Measurements from ENCODE around the gene KCNG2. TPM values are rescaled to one million over a fixed set of nuclear protein-coding genes. Genes with fewer than 3 reads are reported as not detected.

Gene KCNG2
- total RNA-seq, 1 donor from 2014 or later = not detected

DNA sequence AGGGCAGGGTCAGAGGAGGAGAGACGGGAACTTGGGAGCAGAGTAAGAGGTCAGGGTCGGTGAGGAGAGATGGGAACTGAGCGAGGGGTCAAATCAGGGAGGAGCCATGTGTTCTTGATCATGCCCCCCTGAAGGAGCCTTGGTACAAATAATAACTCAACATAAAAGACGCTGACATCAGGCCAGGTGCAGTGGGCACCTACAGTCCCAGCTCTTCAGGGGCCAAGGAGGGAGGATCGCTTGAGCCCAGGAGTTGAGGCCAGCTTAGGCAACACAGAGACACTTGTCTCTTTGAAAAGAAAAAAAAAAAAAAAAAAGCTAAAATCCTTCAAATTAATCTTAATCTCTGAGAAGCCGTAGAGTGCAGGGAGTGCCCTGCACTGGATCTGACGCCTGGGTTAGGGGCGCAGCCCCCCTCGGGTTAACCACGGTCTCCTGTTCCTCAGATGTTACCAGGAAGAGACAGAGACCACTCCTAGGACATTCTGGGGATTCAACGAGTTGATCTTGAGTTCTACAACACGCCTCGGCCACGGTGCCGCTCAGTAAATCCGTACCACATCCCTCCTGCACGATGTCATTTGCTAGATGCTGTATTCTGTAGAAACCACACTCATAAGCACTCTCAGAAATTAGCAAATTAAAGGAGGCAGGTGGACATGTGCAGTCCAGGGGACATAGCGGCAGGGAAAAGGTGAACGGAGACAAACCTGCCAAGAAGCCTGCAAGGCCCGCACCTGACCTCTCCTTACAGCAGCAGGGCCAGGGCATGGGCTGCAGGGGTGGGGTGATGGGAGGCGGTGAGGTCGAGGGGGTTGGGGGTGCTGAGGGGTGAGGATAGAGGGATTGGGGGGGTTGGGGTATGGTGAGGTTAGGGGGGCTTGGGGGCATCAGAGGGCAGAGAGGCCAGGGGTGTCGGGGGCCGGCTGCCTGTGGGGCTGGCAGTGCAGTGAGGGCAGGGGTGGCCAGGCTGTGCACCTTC, 124.5 kb downstream of the KCNG2 start:
- ChIA-PET POLR2A (no interaction called here), CTCF (no interaction called here)
- H3K9me3 Mint-ChIP-seq = peaks cover 3% of the 10 kb centered on the region
- H3K4me3 Mint-ChIP-seq = no peak overlapping the region
- no peaks in the 10 kb centered on the region for H3K27me3 Mint-ChIP-seq
- intact Hi-C loops (cut with micrococcal nuclease) = no loop called here
- DNase-seq (no peak), ATAC-seq (ENCODE audit: low read depth) (no peak)
- TF ChIP-seq, protein P1, sequence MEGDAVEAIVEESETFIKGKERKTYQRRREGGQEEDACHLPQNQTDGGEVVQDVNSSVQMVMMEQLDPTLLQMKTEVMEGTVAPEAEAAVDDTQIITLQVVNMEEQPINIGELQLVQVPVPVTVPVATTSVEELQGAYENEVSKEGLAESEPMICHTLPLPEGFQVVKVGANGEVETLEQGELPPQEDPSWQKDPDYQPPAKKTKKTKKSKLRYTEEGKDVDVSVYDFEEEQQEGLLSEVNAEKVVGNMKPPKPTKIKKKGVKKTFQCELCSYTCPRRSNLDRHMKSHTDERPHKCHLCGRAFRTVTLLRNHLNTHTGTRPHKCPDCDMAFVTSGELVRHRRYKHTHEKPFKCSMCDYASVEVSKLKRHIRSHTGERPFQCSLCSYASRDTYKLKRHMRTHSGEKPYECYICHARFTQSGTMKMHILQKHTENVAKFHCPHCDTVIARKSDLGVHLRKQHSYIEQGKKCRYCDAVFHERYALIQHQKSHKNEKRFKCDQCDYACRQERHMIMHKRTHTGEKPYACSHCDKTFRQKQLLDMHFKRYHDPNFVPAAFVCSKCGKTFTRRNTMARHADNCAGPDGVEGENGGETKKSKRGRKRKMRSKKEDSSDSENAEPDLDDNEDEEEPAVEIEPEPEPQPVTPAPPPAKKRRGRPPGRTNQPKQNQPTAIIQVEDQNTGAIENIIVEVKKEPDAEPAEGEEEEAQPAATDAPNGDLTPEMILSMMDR (IDR thresholded peaks at IDR 0.05) = no peak
- no peak overlapping the region for H3K27ac Mint-ChIP-seq
- H3K36me3 Mint-ChIP-seq (ENCODE audit: low read depth) = peaks cover 59% of the 10 kb centered on the region
- H3K4me1 Mint-ChIP-seq = no peaks in the 10 kb centered on the region

DNA sequence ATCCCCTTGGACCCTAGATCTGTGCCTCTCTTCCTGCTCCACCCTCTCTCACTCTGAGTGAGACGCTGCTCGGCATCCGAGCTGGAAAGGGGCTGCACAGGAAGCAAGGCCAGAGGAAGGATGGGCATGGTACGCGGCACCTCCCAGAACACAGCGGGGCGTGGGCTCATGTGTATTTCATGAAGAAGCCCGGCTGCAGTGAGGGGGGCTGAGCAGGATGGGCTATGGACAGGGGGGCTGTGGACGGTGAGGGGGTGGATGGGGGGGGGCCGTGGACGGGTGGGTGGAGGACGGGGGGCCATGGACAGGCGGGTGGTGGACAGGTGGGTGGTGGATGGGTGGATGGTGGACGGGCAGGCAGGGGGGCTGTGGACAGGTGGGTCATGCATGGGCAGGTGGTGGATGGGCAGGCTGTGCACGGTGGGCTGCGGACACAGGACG, 125.3 kb downstream of the KCNG2 start:
- ATAC-seq (ENCODE audit: low read depth) (no peak), DNase-seq (no peak)
- H3K27me3 Mint-ChIP-seq = no peaks in the 10 kb centered on the region
- TF ChIP-seq, protein P1 (IDR thresholded peaks at IDR 0.05) = no peak
- no peaks in the 10 kb centered on the region for H3K4me1 Mint-ChIP-seq
- POLR2A ChIA-PET = no interaction called here
- CTCF ChIA-PET = no interaction called here
- H3K27ac Mint-ChIP-seq = no peak overlapping the region
- no peak overlapping the region for H3K4me3 Mint-ChIP-seq
- intact Hi-C loops (cut with micrococcal nuclease) = no loop called here
- peaks cover 3% of the 10 kb centered on the region for H3K9me3 Mint-ChIP-seq
- H3K36me3 Mint-ChIP-seq (ENCODE audit: low read depth) = peaks cover 63% of the 10 kb centered on the region

DNA sequence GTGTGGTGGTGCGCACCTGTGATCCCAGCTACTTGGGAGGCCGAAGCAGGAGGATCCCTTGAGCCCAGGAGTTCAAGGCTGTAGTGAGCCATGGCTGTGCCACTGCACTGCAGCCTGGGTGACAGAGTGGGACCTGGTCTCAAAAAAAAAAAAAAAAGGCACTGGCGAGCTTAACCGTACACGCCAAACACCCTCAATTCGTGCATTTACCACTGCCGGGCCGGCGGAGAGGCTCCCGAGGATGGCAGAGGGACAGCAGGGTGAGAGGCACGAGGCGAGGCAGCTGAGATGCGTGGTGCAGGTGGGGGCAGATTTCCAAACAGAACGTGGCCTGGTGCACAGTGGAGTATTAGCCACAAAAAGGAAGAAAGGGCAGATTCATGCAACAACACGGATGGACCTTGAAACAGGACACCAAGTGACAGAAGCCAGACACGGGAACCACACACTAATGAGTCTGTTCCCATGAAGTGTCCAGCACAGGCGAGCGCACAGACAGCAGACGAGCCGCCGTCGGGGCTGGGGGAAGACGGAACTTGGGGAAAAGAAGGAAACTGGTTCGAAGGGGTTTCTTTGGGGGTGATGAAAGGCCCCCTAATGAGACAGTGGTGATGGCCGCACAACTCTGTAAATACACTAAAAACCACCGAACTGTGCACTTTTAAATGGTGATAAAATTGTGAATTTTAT, 126.3 kb downstream of the KCNG2 start:
- DNase-seq (no peak), ATAC-seq (ENCODE audit: low read depth) (no peak)
- TF ChIP-seq, protein P1 (IDR thresholded peaks at IDR 0.05) = no peak
- Mint-ChIP-seq H3K27me3 (no peaks in the 10 kb centered on the region), H3K4me3 (no peak overlapping the region), H3K36me3 (ENCODE audit: low read depth) (peaks cover 67% of the 10 kb centered on the region), H3K4me1 (no peaks in the 10 kb centered on the region), H3K9me3 (peaks cover 7% of the 10 kb centered on the region), H3K27ac (no peak overlapping the region)
- POLR2A ChIA-PET = no interaction called here
- CTCF ChIA-PET = no interaction called here
- intact Hi-C loops (cut with micrococcal nuclease) = no loop called here

DNA sequence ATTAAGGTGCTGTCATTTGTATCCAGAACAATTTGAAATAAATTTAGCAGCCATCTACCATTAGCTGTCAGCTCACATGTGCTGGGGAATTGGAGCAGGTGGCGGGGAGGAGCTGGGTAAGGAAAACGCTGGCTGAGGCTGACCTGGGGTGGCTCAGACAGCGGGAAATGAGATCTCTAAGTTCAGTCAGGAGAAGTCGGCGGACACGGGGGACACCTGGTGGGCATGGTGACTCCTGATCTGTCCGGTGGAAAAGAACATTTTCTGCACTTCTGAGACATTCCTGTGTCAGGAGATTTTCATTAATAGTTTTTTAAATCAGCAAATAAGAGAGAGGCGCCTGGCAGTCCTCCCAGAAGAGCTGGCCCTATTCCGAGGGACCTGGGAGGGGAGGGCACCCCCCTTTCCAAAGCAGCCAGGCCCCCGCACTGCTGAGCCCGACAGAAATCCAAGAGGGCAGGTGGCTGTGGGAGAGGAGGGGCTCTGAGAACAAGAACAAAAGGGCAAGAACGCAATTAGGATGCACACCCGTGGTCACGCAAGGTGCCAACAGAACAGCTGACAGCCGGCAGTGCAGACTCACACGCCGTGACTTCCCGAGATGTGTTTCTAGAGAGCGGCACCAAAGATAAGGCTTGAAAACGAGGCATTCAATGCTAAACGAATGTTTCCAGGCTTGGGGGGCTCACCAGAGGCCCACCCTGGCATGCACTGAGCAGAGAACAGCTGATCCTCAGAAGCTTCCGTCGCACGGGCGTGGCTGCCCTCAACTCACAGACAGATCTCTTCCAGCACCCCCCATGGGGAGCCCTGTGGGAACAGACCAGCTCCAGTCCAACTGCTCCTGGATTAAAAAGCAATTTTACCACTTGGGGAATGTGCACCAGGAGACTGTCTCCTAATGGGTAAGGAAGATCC, 127.3 kb downstream of the KCNG2 start:
- ChIA-PET POLR2A (no interaction called here), CTCF (no interaction called here)
- no peak overlapping the region for H3K4me3 Mint-ChIP-seq
- no peak overlapping the region for H3K27ac Mint-ChIP-seq
- ATAC-seq (ENCODE audit: low read depth) = no peak
- TF ChIP-seq, protein P1 (IDR thresholded peaks at IDR 0.05) = no peak
- intact Hi-C loops (cut with micrococcal nuclease) = no loop called here
- H3K36me3 Mint-ChIP-seq (ENCODE audit: low read depth) = peaks cover 75% of the 10 kb centered on the region
- H3K27me3 Mint-ChIP-seq = no peaks in the 10 kb centered on the region
- H3K4me1 Mint-ChIP-seq = no peaks in the 10 kb centered on the region
- DNase-seq = no peak
- H3K9me3 Mint-ChIP-seq = peaks cover 17% of the 10 kb centered on the region
